Activated CD8-positive, alpha-beta memory T cell treated with anti-CD3 and anti-CD28 coated beads, Interleukin-2, amount 50 U/mL, for 4 hours (primary cell): ENCODE measurements around the gene PPBP.
"Not testable (repeated sequence)": the region's sequence is repeated elsewhere in the genome, so short reads cannot be mapped to it uniquely, and the experiment has no call there.

Experiments used
- DNase-seq: peaks from one replicate; pipeline ENCODE4 v3.0.0-alpha.2; 2020

The PPBP gene

DNA sequence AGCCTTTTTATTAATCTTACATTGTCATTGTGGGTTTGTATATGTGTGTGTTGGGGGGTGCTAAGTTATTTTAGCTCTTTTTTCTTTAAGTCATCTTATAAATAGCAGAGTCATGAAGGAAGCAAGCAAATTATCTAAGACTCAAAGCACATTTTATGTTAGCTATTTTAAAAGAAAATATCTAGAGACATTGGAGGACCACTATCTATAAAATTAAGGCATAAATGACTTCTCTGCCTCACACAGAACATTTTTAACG, 3.7 kb upstream of the PPBP start:
- no peak for DNase-seq

- no peak for DNase-seq
Observed at GRCh38 chr4:73990988-73991741, 3.2 kb upstream of the PPBP start.

DNA sequence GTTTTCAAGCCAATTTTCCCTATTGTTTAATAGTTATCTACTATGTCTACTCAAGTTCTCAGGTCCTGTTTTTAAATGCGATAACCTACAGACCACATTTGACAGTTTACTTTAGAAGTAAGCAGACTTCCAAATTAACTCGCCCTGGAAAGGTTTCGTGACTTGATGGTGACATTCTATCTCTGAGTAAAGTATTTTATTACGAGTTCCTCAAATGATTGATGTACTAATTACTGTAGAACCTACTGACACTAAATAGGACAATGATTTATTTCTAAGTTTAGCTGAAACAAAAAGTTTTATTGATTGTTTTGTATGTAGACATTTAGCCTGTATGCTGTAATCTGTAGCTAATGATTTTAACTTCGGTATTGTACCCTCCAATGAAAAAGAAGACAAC, 1.9 kb upstream of the PPBP start:
- DNase-seq: no peak

GRCh38 chr4:73989031-73989430, 1.0 kb upstream of the PPBP start:
- DNase-seq: no peak

DNA sequence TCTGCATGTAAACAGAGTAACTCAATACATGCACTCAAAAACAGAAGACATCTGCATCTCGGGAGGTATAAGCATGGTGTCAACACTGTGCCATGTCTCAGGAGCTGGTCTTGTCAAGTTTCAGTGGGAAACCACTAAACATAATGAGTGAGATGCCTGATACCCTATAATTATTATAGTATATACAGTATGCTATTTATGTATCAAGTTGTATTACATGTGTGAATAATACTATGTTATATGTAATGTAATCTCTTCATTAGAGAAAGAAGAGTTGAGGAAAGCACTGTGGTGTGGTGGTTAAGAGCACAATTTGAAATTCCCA, 2.5 kb downstream of the PPBP start:
- DNase-seq: no peak

GRCh38 chr4:73984736-73985527, 3.1 kb downstream of the PPBP start:
- DNase-seq: no peak

GRCh38 chr4:73981175-73981574, 6.8 kb downstream of the PPBP start:
- not testable (repeated sequence) for DNase-seq

DNA sequence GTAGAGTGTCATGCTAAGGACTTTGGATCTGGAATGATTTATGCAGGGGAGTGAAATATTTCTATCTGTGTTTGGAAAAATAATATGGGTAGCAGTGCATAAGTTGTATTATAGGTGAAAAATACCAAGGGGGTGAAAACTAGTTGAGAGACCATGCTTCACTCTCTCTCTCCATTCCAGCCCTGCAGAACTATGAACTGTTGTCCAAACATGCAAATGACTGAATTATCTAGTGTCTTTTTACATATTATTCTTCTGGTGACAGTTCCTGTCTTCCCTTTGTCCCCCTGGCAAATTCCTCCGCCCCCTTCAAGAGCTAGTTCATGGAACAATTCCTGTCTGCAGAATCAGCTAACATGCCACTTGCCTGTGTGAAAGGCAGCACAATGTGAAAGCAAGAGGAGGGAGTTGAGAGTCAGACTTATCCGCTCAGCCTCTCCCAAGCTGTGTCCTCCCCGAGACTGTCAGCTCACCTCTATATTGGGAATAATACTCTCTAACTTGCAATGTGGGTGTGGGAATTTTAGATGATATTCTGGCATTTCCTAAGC, 8.5 kb downstream of the PPBP start:
- no peak for DNase-seq

- no peak for DNase-seq
Observed at GRCh38 chr4:73978886-73979285, 9.1 kb downstream of the PPBP start.

DNA sequence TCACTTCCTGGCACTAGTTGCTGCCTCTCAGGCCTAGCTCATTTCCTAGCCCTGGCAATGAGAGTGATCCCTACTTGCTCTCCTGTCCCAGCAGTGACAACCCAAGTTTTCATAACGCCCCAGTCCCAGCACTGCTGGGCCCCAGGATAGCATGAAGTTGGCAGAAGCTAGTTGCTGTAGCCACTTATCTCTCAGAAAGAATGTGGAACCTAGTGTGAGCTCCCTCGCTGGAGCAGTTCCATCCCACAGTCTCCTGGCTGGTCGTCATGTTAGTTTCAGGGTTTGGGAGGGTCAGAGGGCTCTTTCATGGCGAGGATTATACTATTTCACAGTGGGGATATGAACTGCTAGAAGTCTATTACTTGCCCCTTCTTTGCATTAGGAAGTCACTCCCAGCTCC, 11.3 kb downstream of the PPBP start:
- DNase-seq: no peak

DNA sequence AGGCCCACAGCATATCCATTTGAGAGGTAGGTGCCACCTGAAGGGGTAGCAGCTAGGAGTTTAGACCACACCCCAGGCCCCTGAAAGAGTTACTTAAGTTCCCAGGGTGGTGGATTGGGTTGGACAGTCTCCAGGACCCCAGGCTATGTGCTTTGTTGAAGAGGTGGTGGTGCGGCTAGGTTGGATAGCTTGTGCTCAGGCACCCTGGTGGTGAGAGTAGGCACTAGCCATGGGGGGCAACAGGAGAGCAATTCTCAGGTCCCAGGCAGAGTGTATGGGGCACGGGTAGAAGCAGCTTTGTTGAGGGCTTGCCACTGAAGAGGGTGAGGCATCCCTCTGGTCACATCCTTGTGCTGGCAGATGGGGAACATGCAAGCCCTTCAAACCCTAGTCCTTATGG, 11.8 kb downstream of the PPBP start:
- no peak for DNase-seq

GRCh38 chr4:73974352-73974751, 13.6 kb downstream of the PPBP start:
- no peak for DNase-seq

GRCh38 chr4:73970945-73971344, 17.0 kb downstream of the PPBP start:
- no peak for DNase-seq

- no peak for DNase-seq
Observed at GRCh38 chr4:73970011-73970410, 18.0 kb downstream of the PPBP start.

DNA sequence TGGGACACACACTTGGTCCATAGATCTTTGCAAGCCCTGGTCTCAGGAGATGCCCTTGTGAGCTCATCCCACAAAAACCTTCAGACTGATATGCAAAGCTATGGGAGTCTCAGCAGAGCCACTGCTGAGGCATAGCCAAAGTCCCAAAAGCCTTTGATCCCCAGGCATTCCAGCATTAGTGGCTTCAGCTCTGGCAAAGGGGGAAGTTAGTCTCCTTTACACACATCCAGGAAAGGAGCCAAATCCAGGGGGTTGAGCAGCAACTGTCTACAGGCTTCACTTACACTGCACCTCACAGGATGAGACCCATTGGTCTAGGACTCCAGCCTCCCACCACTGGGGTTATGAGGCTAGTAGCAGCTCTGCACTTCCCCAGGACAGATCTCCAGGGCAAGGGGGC, 20.1 kb downstream of the PPBP start:
- DNase-seq: no peak

DNA sequence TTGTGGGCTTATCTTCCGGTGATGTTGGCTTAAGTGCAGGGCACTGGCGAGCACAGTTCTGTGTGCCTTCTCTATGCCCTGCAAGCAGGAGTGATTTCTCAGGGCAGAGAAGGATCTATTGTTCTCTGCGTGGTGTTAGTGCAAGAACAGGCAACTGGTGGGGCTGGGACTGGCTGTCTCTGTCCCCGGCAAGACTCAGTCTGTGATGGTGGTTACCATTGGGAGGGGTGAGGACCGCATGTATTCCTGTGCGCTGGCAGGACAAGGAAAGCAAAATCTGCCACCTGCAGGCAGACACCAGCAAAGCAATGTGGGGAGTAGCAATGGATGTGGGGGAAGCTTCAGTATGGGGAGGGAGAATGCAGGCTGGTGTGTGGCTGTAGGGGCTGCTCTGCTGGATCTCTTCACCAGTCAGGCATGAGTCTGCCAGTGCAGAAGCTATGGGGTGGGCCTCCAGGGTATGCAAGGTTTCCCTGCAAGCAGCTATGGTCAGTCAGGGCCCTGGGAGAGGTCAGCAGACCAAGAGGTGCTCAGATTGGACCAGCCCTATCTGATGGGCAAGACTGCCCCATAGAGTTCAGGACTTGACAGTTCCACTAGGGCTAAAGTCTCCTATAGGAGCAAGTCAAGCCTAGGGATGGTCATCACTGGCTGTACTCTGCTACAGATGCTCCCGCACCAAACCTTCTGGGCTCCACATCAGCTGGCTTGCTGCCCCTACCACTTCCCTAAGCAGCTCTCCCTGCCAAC, 23.0 kb downstream of the PPBP start:
- DNase-seq: no peak

GRCh38 chr4:73962724-73963123, 25.3 kb downstream of the PPBP start:
- DNase-seq: no peak

GRCh38 chr4:73959041-73959440, 28.9 kb downstream of the PPBP start:
- DNase-seq: not testable (repeated sequence)

DNA sequence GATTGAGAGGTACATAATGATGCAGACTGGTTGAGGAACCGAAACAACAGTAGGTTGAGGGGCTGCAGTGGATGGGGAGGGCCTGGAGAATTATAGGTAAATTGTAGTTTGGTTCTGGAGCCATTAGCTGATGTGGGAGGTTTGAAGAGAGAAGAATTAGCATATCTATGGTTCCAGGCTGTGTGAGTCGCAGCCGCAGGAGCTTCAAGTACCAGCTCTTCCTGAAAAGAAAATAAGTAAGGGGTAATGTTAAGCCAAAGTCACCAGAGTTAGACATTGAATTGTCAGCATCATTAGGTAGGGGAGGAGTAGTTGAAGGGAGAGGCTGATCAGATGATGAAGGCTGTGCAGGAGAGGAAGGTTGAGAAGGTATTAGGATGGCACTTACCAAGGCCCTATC, 35.6 kb downstream of the PPBP start:
- DNase-seq: no peak

DNA sequence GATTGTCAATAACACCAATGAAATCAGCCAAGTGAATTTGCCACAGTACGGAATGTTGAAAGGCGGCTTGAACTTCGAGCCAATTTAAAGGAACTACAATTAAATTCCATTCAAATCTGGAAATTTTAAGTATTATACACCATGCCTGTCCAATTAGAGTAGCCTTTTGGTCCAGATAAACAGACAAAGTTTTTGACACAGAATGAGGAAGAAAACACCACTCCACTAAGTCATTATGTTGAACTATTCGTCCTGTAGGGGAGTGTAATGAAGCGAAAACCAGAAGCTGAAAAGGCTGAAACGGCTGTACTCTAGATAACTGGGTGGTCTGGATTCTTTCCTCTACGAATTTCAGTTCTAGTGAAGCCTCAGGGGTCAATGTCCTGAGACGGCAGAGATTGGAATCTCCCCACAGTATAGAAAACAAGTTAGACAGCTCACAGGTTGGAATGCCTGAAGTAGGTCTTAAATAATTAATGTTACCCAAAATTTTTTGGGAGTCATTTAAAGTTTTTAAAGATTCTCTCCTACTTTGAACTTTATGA, 37.5 kb downstream of the PPBP start:
- not testable (repeated sequence) for DNase-seq

- DNase-seq: no peak
Observed at GRCh38 chr4:73948990-73949706, 38.8 kb downstream of the PPBP start.

GRCh38 chr4:73948291-73948690, 39.7 kb downstream of the PPBP start:
- no peak for DNase-seq
